Stimulated activated CD8-positive, alpha-beta memory T cell treated with anti-CD3 and anti-CD28 coated beads, Interleukin-4, amount 100 ng/mL, for 4 hours (primary cell): ENCODE data around the gene LRRC14B.
A peak's percentile ranks its signal among the peaks of the same experiment; 100 is the strongest.
"Not testable (repeated sequence)": the region's sequence is repeated elsewhere in the genome, so short reads cannot be mapped to it uniquely, and the experiment has no call there.

Source experiments
- DNase-seq, 2 donors: peaks; one replicate each; pipeline ENCODE4 v3.0.0-alpha.2; 2020; ENCODE audit warnings: low read depth in 2 of 2, low spot score in 1 of 2

The LRRC14B gene

DNA sequence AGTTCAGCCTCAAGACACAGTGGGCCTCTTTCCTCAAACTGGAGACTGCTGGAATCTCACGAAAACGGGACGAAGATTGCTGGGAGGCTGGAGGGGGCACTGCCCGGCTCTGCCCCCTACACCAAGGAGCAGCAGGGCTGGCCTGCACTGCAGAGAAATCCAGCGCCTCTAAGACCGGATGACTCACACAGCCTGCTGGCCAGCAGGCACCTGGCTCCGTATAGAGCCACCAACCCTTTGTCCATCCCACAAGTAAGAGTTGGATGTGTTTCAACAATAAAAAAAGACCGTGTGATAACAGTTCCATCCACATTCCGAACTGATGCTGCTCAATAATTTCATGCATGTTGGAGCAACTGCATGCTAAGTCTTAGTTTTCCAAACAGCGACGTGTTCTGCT is 15.1 kb downstream of the LRRC14B start:
- DNase-seq = no peak

DNA sequence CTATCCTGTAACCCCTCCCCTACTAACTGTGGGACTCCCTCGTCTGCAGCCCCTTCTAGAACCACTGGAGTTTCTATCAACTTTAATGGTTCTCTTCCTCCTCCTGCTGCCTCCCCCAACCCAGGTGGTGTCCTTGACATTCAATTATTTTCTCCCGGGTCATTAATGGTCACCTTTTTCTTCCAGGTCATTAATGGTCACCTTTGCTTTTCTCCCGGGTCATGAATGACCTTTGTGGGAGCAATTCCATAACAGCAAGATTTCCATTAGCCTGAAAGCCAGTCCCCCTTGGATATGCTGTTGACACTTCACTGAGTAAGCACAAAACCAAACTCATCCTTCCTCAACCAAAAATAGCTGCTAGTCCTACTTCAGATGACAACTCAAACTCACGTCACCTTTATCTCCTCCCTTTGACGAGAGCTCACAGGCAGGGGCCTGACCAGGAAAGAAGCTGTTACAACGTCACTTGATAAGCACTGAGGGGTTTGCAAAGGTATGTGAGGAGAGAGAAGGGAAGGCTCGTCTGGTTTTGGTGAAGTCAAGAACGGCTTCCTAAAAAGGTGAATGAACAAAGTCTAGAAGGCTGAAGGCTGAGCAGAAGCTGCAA is 15.7 kb downstream of the LRRC14B start:
- DNase-seq = no peak

DNA sequence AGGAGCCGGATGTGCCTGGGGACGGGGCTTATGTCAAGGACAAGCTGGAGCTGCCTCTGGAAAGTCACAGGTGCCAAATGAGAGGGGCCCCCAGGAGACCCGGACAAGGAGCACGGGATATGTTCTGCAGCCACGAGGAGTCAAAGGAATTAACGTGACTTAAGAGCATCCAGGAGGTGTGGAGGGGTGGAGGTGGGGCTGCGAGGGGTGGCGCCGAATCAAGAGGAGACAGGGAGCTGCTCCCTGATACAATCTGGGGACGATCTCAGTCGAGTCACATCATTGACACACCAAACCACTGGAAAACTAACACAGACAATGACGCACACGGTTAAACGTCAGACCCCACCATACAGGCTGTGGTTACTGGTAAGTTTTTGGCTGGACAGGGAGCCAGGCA is 16.3 kb downstream of the LRRC14B start:
- no peak for DNase-seq

DNA sequence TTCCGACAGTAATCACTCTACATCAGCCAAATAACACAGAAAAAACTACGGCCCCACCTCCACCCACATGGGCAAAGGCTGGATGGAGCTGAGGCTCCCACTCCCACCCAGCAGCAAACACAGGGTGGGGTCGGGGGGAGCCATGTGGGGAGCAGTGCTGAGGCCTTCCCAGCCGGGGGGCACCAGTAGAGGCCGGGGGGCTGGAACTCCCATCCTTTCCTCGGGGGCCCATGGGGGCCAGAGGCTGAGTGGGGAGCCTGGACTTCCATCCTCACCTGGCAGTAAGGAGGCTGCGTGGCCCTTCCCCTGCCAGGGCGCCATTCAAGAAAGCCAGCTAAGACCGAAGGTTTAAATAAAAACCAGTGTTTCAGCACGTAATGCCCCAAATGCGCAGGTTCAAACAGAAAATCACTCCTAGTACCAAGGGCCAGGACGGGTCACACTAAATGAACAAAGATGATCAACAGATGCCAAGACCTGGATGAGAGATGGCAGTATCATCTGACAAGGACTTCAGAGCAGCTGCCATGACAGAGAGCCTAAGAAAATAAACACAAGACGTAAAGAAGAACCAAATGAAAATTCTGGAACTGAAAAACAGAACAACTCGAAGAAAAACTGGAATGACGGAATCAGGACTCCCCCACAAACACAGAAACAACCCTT is 17.3 kb downstream of the LRRC14B start:
- DNase-seq = no peak

DNA sequence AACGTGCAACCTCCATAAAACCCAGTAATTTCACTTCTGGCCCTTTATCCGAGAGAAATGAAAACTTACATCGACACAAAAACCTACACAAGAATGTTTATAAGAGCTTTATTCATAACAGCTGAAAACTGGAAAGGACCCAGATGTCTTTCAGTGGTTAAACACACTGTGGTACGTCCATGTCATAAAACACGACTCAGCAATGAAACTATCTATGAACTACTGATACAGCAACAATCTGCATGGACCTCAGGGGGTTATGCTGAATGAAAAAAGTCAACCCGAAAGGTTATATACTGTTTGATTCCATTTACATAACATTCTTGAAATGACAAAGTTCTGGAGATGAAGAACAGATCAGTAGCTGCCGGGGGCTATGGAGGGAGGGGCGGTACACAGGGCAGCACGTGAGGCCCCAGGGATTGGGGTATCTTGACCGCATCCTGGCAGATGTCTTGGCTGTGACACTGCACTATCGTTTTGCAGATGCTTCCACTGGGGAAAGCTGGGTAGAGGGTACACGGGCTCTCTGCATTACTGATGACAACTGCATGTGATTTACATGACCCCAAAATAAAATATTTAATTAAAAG is 22.6 kb downstream of the LRRC14B start:
- DNase-seq = no peak

DNA sequence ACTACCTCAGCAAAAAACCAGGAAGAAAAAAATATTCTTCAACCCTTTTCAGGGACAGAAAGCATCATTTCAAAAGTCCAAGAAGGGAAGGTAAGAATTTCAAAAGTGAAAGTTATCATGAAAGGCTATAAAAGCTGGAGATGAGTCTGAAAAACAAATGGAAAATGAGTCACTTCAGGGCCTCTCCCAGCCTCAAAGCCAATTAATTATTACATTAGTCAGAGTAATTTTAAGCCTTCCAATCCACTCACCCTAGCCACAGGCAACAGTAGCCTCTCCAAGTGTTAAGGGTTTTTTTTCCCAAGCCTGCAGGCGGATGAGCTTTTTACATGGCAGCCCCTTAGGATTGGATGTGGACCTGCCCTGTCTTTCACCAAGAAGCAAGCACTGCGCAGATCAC is 24.0 kb downstream of the LRRC14B start:
- DNase-seq = not testable (repeated sequence)

DNA sequence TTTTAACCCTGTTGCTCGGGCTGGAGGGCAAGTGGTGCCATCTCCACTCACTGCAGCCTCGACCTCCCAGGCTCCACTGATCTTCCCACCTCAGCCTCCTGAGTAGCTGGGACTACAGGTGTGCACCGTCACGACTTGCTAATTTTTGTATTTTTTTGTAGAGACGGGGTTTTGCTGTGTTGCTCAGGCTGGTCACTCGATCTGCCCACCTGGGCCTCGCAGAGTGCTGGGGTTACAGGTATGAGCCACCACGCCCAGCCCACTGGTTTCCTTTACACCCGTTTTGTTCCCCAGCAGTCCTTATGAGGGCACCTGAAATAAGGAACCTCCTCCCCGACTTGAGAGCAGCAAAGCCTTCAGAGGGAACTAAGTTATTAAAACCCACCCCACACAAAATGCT is 24.8 kb downstream of the LRRC14B start:
- not testable (repeated sequence) for DNase-seq

DNA sequence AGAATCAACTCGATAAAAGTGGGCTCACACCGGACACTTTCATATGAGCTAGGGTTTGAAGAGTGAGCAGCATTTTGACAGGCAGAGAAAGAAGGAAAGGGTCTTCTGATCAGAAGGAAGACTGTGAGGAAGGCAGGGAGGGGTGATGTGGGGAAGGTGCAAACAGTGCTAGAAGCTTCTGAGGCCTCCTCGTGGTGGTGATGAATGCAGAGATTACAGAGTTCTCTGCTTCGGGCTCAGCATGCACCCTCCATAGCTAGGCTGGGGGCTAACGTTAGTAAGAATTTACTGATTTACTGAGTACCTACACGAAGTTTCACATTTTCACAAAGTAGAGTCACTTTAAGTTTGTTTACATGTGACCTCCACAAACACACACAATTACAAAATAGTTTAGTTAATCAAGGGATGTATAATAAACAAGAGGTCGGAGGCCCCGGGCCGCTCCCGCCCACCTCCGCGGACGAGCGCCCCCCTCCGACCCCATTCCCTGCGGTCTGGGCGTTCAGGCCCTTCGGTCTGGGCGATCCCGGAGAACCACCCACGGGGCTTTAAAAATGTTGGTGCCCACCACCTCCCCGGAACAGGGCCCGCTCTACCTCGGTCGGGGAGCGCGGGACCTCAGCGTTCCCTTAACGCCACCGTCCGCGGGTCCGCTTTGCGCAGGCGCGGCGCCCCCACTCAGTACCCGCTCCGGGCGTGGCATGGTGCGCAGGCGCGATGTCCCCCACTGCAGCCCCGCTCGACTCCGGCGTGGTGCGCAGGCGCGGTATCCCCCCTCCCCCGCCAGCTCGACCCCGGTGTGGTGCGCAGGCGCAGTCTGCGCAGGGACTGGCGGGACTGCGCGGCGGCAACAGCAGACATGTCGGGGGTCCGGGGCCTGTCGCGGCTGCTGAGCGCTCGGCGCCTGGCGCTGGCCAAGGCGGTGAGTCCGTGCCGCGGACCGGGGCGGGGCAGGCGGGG is 26.5 kb downstream of the LRRC14B start, which contains the start of the genes CCDC127 and SDHA:
Gene CCDC127 (minus strand): TSS at position 660 of the 963 bp plus-strand sequence. CDS start 1,304 bp downstream, outside the sequence.
Gene SDHA (plus strand): TSS at position 827 of the 963 bp plus-strand sequence. CDS start 36 bp downstream, at position 863.
- DNase-seq = peak; percentile 92 to 98

DNA sequence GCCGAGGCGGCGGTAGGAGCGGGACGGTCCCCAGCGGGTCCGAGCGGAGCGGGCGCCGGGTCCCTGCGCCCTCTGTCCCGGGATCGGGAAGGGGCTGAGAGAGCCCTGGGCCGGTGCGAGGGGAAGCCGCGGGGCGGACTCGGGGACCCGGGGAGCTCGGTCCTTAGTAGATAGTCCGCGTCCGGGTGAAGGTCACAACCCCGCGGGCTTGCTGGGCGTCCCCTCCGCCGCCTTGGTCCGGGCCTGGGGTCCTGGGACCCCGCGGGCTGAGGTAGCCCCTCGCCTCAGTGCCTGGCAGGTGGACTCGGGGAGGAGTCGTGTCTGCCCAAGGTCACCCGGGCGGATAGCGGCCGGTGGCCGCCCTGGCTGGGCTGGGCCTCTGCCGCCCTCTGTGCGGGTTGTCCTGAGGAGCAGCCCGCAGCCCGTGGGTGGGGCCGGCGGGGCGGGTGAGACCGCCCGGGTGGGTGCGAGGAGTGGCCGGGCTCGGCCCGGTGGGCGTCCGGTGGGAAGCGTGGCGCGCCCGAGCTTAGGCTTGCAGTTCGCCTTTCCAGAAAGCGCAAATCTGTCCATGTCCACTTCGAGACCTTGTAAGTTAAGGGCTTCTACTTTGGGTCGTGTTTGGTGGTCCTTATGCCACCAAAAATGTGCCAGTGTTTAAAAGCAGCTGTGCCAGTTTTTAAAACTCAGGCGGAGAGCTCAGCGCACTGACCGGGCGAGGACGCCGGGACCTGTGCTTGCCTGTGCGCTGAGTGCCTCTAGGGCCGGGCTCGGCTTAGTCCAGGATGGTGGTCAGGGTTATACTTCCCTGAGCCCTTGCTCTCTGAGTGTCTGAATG is 27.4 kb downstream of the LRRC14B start:
- DNase-seq = no peak

DNA sequence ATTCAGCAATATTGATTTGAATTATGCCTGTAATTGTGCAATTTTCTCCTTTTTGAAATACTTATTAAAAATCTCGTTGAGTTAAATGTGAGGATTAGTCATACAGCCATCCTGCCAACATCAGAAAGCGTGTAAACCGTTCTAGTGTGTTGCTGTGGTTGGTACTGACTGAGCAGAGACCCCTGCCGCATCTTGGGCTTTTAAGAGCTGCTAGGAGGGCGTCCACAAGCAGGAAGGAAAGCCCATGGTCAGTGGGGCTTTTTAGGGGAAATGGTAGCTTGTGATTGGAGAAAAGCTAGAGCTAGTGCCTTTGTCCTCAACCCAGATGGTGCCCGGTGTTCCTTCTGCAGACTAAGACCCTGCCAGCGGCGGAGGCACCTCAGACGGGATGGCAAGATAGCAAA is 28.2 kb downstream of the LRRC14B start:
- peak in 1 of 2 donors; percentile 14 for DNase-seq

DNA sequence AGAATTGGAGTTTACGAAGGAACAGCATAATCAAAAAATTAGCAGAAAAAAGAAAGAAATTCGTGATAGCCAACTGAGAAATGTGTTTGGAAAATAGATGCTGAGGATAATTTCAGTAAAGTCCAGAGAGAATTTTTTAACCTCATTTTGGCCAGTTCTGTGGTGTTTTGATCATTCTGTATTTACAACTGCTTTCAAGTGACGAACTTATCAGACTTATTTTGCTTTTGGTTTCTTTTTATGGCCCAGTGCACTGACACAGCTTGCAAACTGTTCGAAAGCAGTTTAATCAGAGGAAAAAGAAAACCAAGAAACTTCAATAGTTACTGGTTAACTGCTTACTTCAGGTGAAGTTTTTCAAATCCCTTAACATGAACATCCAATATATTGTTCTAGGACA is 28.7 kb downstream of the LRRC14B start:
- DNase-seq = no peak

DNA sequence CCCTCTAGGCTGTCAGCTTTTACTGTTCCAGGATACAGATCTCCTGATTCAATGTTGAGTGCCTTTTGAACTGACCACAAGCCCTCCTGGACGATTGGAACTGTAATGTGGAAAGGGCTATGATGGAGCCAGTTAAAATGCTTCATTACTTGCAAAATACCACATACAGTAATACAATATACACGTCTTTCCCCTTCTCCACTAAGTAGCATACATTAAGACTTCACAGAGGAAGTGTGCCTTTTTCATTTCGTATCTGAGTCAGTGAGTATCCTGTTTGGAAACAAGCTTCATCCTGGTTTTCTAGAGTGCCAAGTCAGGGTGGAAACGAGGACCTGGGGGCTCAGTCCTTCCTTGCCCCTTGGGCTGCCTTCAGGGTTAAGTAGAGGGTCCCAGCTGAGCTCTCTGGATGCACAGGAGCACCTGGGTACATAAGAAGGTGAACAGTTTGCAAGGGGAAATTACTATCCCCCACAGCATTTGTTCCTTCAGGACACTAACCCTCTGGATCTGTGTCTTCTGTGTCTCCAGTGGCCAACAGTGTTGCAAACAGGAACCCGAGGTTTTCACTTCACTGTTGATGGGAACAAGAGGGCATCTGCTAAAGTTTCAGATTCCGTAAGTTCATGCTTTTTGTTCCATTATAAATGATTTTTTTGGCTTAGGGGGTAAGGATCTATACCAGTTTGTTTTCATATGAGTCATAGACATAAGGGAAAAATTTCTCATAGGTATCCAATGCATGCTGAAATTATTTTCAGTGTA is 31.8 kb downstream of the LRRC14B start:
- DNase-seq = not testable (repeated sequence)

DNA sequence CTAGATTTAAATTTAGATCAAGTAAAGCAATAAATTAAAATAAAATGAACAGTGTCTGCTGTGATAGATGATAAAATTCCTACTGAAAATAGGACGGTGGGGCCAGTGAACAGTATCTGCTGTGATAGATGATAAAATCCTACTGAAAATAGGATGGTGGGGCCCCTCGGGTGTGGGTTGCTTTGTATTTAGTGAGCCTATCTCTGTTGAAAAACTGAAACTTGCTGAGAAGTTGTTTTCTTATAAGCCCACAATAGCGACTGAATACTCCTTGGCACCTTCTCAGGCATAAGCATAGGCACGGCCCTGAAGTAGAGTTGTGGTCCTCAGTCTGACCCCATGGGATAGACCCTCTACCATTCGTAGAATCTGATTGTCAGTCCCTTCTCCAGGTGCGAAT is 32.5 kb downstream of the LRRC14B start:
- DNase-seq = no peak

DNA sequence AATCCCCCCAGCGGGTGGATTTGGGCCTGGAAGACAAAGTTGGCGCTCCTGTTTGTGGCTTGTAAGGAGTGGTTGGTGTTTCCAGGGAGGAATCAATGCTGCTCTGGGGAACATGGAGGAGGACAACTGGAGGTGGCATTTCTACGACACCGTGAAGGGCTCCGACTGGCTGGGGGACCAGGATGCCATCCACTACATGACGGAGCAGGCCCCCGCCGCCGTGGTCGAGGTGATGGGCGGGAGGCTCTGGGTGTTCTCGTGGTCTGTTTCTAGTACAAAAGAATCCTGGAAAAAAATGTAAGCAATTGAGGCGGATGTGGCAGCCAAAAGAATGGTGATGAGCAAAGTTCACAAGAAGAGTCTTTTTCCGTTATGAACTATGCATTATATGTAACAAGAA is 34.0 kb downstream of the LRRC14B start:
- no peak for DNase-seq

DNA sequence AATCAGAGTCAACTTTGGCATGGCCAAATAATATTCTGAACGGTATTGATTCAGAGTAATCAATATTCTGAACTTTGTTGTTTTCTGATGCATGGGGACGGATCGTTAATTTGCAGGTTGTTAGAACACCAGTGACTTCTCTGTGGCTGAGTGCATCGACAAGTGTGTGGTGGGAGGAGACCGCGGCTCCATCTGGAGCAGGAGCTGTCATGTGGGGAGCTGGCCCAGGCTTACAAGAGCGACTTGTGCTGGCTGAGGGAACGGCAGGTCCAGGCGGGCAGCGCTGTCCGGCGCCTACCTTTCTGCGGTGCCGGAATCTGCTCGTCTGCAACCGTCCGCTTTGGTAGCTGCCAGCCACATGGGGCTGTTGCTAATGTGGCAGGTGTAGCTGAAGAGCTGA is 36.1 kb downstream of the LRRC14B start:
- DNase-seq = not testable (repeated sequence)

DNA sequence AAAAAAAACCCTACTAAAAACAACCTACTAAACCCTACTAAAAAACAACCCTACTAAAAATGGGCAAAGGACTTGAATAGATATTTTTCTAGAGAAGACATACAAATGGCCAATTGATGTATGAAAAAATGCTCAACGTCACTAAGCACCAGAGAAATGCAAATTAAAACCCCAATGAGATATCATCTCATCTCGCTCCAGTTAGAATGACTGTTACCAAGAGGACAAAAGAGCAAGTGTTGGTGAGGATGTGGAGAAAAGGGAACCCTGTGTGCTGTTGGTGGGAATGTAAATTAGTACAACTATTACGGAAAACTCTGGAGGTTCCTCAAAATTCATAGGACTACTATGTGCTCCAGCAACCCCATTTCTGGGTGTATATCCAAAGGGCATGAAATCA is 37.6 kb downstream of the LRRC14B start:
- no peak for DNase-seq

DNA sequence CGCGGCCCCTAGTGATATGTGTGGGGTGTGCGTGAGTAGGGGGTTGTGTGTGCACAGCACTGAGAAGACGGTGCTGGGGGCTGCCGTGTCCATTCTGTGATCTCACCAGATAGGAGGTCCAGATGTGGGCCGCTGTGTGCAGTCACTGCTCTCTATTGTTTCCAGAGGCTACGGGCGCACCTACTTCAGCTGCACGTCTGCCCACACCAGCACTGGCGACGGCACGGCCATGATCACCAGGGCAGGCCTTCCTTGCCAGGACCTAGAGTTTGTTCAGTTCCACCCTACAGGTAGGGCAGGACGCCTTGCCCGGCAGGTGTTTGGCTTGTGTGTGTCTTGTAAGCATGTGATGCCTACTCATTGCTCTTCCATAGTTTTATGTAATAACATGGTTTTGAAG is 39.4 kb downstream of the LRRC14B start:
- no peak for DNase-seq

DNA sequence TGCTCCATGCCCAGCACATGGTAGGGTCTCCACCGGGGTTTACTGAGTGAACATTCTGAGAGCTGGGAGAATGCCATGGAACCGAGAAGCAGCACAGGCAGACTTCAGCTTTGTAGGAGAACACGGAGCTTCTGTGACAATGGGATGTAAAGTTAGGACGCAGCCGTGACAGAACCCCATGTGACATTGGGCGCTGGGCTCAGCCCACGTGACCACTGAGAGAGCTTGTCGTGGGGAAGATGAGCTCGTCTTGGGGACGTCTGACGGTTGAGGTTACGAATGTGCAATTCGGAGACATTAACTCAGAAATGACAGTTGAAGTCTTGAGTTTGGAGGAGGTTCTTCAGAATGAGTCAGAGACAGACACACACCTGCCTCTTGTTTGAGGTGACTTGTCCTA is 40.4 kb downstream of the LRRC14B start:
- no peak for DNase-seq

DNA sequence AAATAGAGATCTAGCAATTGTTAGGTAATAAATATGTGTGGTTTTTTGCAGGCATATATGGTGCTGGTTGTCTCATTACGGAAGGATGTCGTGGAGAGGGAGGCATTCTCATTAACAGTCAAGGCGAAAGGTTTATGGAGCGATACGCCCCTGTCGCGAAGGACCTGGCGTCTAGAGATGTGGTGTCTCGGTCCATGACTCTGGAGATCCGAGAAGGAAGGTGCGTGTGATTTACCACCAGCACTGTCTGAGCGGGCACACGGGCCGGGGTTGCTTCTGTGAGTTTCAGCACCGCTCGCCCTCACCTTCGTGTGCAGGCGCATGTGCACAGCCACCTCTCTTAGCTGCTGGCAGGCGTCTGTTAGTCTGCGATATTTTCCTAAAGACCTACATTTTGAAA is 42.1 kb downstream of the LRRC14B start:
- not testable (repeated sequence) for DNase-seq

DNA sequence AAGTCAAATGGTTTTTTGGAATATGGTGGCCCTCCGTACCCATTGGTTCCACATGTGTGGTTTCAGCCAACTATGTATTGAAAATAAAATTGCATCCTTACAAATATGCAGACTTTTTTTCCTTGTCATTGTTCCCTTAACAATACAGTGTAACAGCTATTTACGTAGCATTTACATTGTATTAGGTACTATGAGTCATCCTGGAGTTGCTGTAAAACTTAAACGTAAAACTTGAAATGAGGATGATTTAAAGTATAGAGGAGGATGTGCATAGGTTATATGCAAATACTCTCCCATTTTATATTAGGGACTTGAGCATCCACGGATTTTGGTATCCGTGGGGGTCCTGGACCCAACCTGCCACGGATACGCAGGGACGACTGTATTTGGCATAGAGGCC is 43.2 kb downstream of the LRRC14B start:
- no peak for DNase-seq
